Left lobe of liver (tissue), 2 donors: ENCODE results near the gene RIPK1. TPM values are rescaled to one million over a fixed set of nuclear protein-coding genes. Genes with fewer than 3 reads are reported as not detected.

Experiments
- ATAC-seq: fragments of 200-7000 bp; cut with Tn5 transposase; one replicate; pipeline ENCODE4 v1.9.1; 2020; ENCODE audit warnings: mild to moderate bottlenecking, moderate library complexity
- DNase-seq: peaks from one replicate; pipeline ENCODE4 v3.0.0-alpha.2; 2020; ENCODE audit warnings: low spot score
- total RNA-seq: library from RNA; stranded (reverse); gene quantifications from one replicate; pipeline ENCODE4 v1.2.1, GENCODE V29; 2021
- donor health status: DM: no; HTN: no; CAD: no; lungs with moderate emphysema.
- donor health status: DM: no; HTN: yes; CAD: no.

The RIPK1 gene
- total RNA-seq, 1 donor from 2014 or later: 12.6 TPM

DNA sequence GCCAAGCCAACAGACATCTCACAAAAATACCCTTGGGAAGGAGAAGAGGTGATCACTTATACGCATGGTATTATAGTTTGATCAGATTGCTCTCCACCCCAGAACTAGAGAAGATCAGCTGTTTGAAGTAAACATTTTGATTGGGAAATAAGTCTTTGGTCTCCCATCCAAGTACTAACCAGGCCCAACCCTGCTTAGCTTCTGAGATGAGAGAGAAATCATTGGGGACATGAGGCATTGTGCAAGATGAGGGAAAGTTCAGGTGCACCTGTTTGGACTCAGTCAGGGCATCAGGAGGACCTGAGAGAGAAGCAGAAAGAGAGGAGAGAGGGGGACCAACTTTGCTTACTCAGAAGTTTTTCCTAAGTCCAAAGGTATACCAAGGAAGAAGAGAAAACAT lies 11.4 kb downstream of the RIPK1 start:
- DNase-seq (no peak), ATAC-seq (peak; percentile 57)

DNA sequence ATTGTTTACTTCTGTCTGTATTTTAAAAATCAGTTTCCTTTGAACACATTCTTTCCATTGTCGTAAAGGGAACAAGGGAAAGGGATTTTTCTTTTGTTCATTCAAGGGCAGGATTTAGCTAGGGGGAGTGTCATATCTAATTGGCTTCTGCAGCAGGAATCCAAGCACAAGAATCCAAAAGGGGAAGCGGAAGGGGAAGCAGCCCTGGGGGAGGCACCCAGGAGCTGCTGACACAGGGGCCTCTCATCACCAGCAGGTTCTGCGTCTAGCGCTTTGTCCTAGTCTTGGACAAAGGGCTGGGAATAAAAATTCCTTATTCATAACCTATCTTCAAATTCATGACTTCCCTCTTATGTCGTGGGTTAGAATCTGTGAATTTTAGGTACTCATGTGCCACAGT lies 13.7 kb downstream of the RIPK1 start:
- ATAC-seq (peak; percentile 61), DNase-seq (no peak)

DNA sequence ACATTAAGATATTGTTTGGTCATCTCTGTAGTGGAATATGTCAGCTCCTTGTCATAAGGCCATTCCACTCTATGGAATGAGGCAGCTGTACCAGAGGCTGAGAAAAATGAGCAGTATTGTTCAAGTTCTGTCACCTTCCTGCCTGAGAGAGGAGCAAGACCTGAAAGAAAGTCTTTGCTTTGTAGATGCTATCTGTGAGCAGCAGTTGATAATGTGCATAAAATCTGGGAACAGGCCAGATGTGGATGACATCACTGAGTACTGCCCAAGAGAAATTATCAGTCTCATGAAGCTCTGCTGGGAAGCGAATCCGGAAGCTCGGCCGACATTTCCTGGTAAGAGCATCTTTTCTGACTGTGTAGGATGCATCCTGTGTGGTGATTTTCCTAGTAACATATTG lies 16.8 kb downstream of the RIPK1 start:
- DNase-seq (no peak), ATAC-seq (no peak)

DNA sequence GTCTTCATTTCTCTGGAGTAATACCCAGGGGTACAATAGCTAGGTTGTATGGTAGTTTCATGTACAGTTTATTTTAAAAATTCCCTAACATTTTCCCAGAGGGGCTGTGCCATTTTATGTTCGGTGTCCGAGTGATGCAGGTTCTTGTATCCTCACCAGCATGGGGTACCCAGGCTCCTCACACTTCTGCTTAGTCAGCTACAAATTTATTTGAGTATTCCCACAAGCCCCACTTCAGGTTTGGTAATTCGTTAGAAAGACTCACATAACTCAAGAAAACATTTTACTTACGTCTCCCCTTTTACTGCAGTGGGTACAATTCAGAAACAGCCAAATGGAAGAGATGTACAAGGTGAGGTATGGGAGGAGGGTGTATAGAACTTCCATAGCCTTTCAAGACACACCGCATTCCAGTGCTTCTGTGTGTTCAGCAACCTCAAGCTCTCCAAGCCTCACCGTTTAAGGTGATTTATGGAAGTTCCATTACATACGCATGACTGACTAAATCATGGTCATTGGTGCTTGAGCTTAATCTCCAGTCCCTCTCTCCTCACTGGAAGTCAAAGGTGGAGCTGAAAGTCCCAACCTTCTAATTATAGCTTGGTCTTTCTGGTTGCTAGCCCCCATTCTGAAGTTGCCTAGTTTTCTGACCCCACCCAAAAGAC lies 18.1 kb downstream of the RIPK1 start:
- DNase-seq (no peak), ATAC-seq (no peak)

DNA sequence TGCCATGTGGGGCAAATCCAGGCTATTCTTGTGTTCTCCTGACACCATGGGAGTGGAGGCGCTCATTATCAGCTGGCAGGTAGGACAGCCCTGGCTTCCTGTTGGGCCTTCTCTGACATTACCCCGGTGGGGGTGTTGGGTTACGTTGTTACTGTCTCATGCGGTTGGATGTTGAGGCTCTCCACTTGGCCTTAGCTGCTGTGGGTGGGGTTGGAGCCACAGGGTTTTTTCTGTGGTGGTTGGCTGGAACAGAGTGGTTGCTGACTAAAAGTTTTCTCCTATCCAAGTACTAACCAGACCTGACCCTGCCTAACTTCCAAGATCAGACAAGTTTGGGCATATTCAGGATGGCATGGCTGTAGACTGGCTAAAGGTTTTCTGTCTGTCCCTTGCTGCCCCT lies 20.2 kb downstream of the RIPK1 start:
- ATAC-seq: no peak
- DNase-seq: no peak

DNA sequence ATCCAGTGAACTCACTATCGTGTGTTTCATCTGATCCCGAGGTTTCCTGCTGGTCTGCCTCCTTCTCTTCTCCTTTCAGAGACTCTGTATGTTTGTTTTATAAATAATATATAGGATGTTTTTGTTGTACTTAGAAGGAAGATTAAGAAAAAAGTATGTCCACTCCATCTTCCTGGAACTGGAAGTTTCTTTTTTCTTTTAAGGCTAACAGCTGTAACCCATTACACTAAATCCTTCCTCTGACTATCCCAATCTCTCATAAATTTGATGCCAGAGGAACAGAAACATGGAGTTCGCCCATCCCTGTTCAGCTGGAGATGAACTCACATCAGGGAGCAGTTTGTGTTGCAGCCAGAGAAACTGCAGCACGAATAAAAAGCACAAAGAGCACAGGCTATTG lies 20.7 kb downstream of the RIPK1 start:
- DNase-seq (no peak), ATAC-seq (no peak)

DNA sequence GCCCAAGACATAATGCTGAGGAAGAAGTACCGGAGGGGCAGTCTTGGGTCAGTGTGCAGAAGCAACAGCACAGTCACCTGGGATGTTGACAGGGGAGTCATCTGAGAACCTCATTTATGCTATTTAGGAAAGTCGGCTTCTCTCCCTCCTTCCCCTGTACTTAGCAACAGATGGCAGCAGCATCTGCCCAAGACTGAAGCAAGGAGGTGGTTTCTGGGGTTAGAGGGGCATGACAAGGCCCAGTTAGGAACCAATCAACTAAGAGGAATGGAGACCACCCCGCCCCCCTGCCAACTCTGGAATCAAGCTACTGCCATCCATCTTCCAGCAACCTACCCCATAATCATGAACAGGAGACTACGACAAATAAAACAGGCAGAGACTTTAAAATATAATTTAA lies 21.7 kb downstream of the RIPK1 start:
- ATAC-seq (no peak), DNase-seq (no peak)

DNA sequence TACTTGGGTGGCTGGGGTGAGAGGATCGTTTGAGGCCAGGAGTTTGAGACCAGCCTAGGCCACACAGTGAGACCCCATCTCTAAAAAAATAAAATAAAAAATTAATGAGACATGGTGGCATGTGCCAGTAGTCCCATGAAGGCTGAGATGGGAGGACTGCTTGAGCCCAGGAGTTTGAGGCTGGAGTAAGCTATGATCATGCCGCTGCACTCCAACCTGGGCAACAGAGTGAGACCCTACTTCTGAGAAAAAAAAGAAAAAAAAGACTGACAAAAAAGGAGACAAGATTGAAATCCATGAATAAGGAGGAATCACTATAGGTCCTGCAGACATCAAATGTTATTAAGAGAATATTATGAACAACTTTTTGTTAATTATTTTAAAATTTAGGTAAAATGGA lies 26.5 kb downstream of the RIPK1 start:
- DNase-seq: no peak

DNA sequence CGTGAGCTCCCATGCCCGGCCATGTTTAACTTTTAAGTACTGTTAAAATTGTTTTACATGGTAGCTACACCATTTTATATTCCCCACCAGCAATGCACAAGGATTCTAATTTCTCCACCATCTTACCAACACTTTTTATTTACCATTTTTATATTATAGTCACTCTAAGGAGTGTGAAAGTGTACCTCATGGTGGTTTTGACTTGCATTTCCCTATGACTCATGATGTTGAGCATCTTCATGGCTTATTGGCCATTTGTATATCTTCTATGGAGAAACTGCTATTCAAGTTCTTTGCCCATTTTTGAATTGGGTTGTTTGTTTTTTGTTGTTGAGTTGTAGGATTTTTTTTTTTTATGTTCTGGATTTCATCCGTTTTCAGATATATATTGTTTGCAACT lies 34.6 kb downstream of the RIPK1 start:
- ATAC-seq (no peak), DNase-seq (no peak)

More for the DNA sequence above, 26.5 kb downstream of the RIPK1 start:
- ATAC-seq: no peak

DNA sequence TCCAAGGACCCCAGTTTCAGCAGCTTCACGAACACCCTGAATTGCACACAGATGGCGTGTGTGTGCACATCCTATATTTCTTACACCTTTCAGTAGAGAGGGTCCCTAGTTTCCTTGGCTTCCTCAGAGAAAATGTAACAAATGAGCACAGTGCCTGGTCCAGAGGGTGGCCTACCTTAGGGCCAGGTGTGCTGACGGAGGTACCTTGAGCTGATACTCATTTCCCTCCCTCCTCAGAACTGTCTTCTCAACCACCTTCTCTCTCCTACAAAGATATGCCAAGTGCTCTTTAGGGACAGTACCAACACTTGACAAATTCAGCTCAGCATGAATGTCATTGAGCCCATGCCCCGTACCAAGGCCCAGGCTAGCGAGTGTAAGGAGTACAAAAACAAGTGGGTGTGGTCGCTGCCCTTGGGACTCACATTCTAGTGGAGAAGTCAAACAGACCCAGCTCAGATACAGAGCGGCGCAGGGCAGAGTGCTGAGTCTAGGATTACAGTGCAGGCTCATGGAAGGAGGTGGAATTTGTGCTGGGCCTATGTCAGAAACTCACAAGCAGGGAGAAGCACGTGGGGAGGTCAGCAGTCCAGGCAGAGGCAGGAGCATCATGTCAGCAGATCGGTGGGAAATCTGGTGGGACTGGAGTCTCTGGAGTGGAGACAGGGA lies 40.6 kb downstream of the RIPK1 start:
- no peak for ATAC-seq
- no peak for DNase-seq

DNA sequence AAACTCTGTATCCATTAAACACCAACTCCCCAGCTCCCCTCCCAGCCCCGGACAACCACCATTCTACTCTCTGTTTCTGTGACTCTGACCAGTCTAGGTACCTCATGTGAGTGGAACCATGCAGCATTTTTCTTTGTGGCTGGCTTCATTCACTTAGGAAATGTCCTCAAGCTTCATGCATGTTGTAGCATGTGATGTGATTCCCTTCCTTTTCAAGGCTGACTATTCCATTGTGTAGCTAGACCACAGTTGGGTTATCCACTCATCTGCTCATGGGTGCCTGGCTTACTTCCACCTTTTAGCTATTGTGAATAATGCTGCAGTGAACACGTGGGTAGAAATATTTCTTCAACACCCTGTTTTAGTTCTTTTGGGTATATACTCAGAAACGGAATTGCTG lies 41.5 kb downstream of the RIPK1 start:
- DNase-seq: no peak
- no peak for ATAC-seq

DNA sequence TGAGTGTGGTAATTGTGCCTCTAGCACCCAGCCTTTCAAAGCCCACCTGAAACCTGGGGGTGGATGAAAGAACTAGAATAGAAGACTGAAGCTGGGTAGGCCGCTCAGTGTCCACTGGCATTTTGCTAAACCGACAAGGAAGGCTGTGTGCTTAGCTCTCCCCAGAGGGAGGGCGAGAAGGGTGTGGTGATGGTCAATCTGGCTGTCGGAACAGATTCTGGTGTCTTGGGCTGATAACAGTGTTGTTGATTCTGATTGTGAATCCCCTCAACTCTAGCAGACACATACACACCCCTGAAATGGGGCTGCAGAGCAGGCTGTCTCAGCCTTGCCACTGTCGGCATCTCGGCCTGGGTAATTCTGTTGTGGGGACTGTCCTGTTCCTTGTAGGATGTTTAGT lies 46.1 kb downstream of the RIPK1 start:
- no peak for ATAC-seq
- no peak for DNase-seq

DNA sequence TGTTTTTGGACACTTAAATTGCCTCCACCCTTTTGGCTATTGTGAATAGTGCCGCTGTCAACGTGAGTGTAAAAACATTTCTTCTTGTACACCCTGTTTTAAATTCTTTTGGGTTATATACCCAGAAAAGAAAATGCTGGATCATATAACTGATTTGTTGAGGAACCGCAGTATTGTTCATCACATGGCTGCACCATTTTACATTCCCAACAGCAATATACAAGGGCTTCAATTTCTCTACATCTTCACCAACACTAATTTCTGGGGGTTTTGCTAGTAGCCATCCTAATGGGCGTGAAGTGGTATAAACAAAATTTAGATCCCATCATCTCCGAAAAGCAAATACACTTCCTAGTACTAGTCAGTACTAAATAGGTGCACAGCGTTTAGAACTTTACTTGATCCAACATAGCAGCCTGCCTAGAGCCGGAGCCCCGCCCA lies 49.6 kb downstream of the RIPK1 start:
- DNase-seq (no peak), ATAC-seq (no peak)

DNA sequence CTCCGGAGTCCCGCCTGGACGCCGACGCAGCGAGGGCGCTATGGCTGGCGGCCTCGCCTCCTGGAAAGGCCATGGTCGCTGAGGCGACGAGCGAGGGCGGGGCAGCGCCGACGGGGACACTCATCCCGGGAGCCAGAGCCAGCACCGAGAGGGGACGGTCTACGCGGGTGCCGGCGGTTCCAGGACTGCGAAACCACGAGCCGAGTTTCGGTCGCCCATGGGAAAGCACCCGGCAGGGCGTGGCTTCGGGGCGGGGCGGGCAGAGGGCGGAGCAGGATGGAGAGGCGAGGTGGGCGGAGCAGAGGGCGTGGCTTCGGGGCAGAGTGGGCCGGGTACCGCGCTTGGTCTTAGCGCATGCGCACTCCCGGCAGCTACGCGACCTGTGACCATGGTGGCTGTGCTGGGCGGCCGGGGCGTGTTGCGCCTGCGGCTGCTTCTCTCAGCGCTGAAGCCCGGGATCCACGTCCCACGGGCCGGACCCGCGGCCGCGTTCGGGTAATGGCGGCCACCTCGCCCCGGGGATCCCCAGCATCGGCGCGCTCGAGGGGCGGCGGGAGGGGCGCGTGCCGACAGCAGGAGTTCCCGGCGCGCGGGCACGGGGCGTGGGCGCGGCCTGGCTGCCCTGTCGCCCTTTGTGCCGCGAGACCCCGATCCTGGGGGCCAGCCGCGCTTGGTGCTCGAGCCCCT lies 50.2 kb downstream of the RIPK1 start, which contains the start of gene BPHL:
Gene BPHL, plus strand, starts transcription at position 359 of the 687 bp plus-strand sequence. Its CDS starts 30 bp downstream, at position 389.
- DNase-seq (peak; percentile 99), ATAC-seq (peak; percentile 89)

DNA sequence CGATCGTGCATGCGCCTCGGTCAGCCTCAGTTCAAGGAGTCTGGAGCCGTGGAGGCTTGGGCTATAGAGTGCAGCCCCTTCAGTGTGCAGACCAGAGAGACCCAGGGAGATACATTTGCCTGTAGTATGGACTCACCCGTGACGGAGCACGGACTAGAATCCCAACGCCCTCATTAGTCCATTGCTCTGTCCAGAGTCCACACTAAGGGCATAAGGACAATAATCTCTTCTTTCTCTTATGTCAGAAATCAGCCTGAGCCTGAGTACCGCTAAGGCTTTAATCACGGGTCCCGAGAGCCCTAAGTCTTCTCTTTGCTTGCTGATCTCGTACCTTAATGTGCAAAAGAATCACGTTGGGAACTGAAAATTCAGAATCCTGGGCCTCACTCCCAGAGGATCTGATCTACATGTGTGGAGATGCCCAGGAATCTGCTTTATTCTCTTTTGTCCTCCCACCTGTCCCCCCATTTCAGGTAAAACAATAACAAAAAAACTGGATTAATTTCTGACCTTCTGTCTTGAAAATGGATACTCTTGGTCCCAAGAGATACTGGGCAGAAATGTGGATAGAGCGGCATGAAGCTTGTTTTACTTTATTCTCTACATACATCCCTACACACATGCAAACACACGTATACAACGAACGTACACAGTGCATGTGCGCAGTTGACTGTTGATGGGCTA lies 50.9 kb downstream of the RIPK1 start:
- ATAC-seq (peak; percentile 65), DNase-seq (peak; percentile 72)

DNA sequence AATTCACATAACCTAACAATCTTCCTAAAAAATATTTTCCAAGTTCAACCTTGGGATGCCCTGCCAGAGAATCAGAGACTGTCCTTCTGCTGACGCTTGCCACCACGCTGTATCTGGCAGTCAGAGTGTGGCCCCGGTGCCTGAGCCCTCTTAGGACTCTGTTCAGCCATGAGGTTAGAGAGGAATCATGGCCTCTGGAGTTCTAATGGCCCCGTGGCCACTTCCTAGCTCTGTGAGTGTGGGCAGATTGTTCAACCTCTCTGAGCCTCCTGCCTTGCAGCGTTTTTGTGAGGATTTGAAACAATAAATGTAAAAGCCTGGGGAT lies 52.4 kb downstream of the RIPK1 start:
- DNase-seq (no peak), ATAC-seq (peak; percentile 21)

DNA sequence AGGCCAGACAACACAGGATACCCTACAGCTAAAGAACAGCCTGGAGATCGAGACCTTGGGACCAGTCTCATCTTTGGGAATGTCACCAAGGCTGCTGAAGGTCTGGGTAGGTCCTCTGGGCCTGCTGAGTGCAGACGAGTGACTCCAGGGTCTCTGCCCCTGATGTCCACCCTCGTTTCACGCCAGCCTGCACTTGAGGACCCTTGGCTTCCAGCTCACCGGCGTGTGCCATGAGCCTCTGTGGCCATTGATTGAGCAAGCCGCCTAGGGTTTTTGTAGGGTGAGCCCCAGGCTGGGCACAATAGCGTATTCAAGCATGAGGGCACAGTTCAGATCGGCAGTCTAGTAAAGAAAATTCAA lies 54.5 kb downstream of the RIPK1 start:
- DNase-seq (no peak), ATAC-seq (no peak)

DNA sequence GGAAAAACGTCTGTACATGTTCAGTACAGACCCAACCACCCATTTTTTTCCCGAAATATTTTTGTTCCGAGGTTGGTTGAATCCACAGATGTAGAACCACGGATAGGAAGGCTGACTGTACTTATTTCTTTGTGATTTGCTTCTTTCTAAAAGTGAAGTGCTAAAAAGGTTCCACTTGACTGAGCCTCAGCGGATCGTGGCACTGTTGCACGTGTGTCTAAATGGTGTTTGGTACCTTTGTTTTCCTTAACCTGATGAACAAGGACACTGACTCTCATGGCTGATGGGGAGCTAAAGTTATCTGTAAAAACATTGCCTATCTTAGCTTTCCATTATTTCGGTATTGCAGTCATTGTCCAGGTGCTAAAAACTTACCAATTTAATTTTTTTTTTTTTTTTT lies 56.4 kb downstream of the RIPK1 start:
- ATAC-seq (no peak), DNase-seq (no peak)

DNA sequence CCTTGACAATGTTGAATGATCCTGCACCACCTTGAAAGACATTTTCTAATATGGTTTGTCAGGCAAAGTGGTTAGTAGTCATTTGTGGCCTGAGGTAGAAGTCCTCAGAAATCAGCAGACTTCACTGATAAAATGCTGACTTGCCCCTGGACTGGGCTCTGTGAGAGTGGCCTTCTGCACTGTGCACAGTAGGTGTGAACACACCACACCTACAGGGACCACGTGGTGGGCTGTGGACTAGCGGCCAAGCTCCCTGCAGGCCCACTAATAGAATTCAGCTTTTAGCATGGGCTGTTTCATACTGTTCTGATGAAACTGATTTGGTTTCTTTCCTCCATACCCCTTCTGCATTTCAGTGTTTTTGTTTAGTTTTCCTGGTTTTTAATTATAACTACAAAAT lies 57.5 kb downstream of the RIPK1 start:
- DNase-seq (no peak), ATAC-seq (peak; percentile 42)

DNA sequence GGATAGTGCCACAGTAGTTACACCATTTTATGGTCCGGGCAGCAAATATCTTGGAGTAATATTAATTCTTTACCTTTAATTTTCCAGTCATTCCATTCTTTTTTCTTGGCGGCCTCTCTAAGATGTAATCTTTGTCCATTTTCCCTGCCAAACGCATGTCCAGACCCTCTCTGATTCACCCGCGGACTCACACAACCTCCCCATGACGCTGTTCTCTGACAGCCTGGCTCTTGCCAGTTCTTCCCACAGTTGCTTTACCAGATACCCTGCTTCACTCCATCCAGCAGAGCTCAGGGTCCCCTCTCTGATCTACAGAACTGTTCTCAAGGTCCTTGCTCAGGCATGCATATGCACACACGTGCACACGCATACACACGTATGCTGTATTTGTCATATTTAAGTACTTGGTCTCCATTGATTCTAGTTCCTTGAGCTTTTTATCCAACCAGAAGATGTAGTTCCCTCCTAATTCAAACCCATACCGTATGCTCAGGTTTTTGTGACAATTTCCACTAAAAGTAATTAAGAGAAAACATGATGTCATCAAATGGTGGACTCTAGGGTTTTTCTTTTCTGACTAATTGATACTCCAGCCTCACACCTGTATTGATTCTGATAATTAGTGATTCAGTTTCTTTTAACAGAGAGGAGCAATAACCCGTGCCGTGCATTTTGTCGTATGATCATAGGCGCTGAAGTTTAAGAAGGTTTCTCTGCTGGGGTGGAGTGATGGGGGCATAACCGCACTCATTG lies 60.2 kb downstream of the RIPK1 start:
- ATAC-seq (no peak), DNase-seq (no peak)

DNA sequence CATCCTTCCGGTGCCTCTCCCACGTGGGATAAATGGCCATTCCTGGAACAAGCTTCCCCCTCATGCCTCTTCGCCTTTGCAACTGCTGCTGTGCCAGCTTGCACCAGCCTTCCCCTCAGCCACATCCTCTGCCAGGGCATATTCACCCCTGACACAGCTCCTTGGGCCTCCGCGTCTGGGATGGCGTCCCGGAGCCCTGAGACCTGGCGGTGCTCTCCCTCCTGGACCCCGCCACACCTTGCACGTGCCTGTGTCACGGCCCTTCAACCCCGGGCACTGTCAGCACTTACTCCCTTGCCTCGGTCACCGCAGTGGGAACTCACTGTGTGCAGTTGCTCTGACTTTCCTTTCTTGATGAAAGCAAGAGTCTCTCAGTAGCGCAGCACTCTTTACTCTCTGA lies 63.4 kb downstream of the RIPK1 start:
- DNase-seq (no peak), ATAC-seq (no peak)
